ENCODE results near the gene SAP25. TPM values are rescaled to one million over a fixed set of nuclear protein-coding genes. Genes with fewer than 3 reads are reported as not detected.
"Not testable (repeated sequence)": the region's sequence is repeated elsewhere in the genome, so short reads cannot be mapped to it uniquely, and the experiment has no call there.

The SAP25 gene
- total RNA-seq, 4 donors from 2014 or later = 1.3 to 1.7 TPM; not detected in 2

- intact Hi-C loops (cut with DNase I; ENCODE audit: low total_unique reads) = no loop called here
- DNase-seq (ENCODE audit: low spot score in 2 of 2) = no peak
- 95 to 98% methylated on average over 3 of the region's 3 CpGs for WGBS, 2 donors
- H3K4me3 ChIP-seq (ENCODE audit: low read depth, poor library complexity, severe bottlenecking) = no peak overlapping the region
- no peak for TF ChIP-seq POLR2A (IDR thresholded peaks at IDR 0.05)
Observed at GRCh38 chr7:100553032-100553431, 20.7 kb downstream of the SAP25 start.

- intact Hi-C loops (cut with DNase I; ENCODE audit: low total_unique reads) = no loop called here
- TF ChIP-seq POLR2A (IDR thresholded peaks at IDR 0.05) (no peak), CTCF (IDR thresholded peaks at IDR 0.05) (no peak)
- WGBS, 2 donors = 91 to 100% methylated on average over 2 of the region's 2 CpGs
- no peak for DNase-seq (ENCODE audit: low spot score in 2 of 2)
- H3K4me3 ChIP-seq (ENCODE audit: low read depth, poor library complexity, severe bottlenecking) = no peak overlapping the region
Observed at GRCh38 chr7:100552532-100552931, 21.2 kb downstream of the SAP25 start.

GRCh38 chr7:100548446-100548845, 25.3 kb downstream of the SAP25 start:
- intact Hi-C loops (cut with DNase I; ENCODE audit: low total_unique reads) = loop anchor here (5.0 kb wide), 1 partner anchor 124 kb away; the partner anchor contains the start of gene GNB2
- not testable (repeated sequence) for H3K4me3 ChIP-seq (ENCODE audit: low read depth, poor library complexity, severe bottlenecking); DNase-seq (ENCODE audit: low spot score in 2 of 2)
- 78 to 83% methylated on average over 5 of the region's 5 CpGs for WGBS, 2 donors

GRCh38 chr7:100547872-100548271, 25.8 kb downstream of the SAP25 start:
- 61 to 62% methylated on average over 2 of the region's 2 CpGs for WGBS, 2 donors
- no peak overlapping the region for H3K4me3 ChIP-seq (ENCODE audit: low read depth, poor library complexity, severe bottlenecking)
- TF ChIP-seq POLR2A (IDR thresholded peaks at IDR 0.05) = no peak
- no peak for TF ChIP-seq CTCF (IDR thresholded peaks at IDR 0.05)
- intact Hi-C loops (cut with DNase I; ENCODE audit: low total_unique reads) = loop anchor here (5.0 kb wide), 1 partner anchor 124 kb away; the partner anchor contains the start of gene GNB2
- no peak for DNase-seq (ENCODE audit: low spot score in 2 of 2)

GRCh38 chr7:100546926-100547800, 26.5 kb downstream of the SAP25 start:
- intact Hi-C loops (cut with DNase I; ENCODE audit: low total_unique reads) = loop anchor here (5.0 kb wide), 1 partner anchor 125 kb away; the partner anchor contains the start of gene GNB2
- TF ChIP-seq CTCF (IDR thresholded peaks at IDR 0.05) (no peak), POLR2A (IDR thresholded peaks at IDR 0.05) (no peak)
- DNase-seq (ENCODE audit: low spot score in 2 of 2) = no peak
- 78 to 82% methylated on average over 9 of the region's 9 CpGs for WGBS, 2 donors
- H3K4me3 ChIP-seq (ENCODE audit: low read depth, poor library complexity, severe bottlenecking) = no peak overlapping the region

GRCh38 chr7:100546129-100546925, 27.4 kb downstream of the SAP25 start:
- TF ChIP-seq CTCF (IDR thresholded peaks at IDR 0.05) = no peak
- TF ChIP-seq POLR2A (IDR thresholded peaks at IDR 0.05) = no peak
- intact Hi-C loops (cut with DNase I; ENCODE audit: low total_unique reads) = loop anchor here (5.0 kb wide), 1 partner anchor 126 kb away; the partner anchor contains the start of gene GNB2
- no peak for DNase-seq (ENCODE audit: low spot score in 2 of 2)
- H3K4me3 ChIP-seq (ENCODE audit: low read depth, poor library complexity, severe bottlenecking) = no peak overlapping the region
- WGBS, 2 donors = 68 to 70% methylated on average over 10 of the region's 10 CpGs

Measured in lower leg skin (tissue), 4 donors.